Dendritic cell treated with granulocyte-macrophage colony-stimulating factor and Interleukin-4, amounts not matched to agents 40 ng/mL and 50 ng/mL, for 4 days (primary cell): ENCODE results near the gene TRIM33.

Experiments used
- H3K27ac Mint-ChIP-seq: one replicate; pipeline ENCODE4 v1.8.0; 2022; ENCODE audit warnings: mild to moderate bottlenecking, mixed read lengths
- H3K27me3 Mint-ChIP-seq: one replicate; pipeline ENCODE4 v1.8.0; 2022; ENCODE audit warnings: mild to moderate bottlenecking, mixed read lengths
- H3K36me3 Mint-ChIP-seq: one replicate; pipeline ENCODE4 v1.8.0; 2022; ENCODE audit warnings: low read depth, mixed read lengths
- H3K4me1 Mint-ChIP-seq: one replicate; pipeline ENCODE4 v1.8.0; 2022; ENCODE audit warnings: low read depth, mixed read lengths
- H3K4me3 Mint-ChIP-seq: one replicate; pipeline ENCODE4 v1.8.0; 2022; ENCODE audit warnings: mild to moderate bottlenecking, moderate library complexity, mixed read lengths
- H3K9me3 Mint-ChIP-seq: one replicate; pipeline ENCODE4 v1.8.0; 2022; ENCODE audit warnings: mixed read lengths
- intact Hi-C: fragments of 100-400 bp; cut with micrococcal nuclease; formaldehyde crosslinking; loops from one replicate; pipeline ENCODE4 v1.15.0; 2022

The TRIM33 gene

DNA sequence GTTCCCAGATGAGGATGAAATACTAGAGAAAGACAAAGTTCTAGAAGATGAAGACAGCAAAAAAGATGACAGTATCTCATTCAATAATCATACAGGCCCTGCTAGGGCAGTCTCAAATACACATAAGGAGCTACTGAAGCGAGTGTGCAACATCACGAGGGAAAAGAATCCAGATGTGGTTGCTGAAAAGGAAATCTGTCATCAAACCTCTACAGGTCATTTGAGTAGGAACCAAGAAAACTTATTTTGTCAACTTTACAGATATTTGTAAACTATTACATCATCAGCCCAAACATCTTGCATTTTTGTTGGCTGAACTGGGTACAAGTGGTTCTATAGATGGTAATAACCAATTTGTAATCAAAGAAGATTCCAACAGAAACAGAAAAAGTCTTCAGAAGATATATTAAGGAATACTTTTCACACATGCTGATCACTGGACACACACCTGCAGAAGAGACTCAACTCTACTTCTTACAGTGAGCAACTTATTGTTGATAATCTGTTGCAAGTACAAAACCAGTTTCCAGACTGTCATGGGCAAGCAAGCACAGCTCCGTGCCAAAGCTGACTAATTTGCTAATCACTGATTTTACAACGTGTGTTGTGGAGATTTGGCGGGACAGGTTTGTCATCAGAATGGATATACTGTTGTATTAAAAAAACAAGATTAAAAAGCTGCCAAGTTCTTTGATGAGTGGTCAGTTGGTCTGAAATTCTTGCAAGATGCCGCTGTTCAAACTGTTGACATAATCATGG, 42.1 kb downstream of the TRIM33 start:
- Mint-ChIP-seq H3K27me3 (no peaks in the 10 kb centered on the region), H3K27ac (peak overlapping the region; percentile 23), H3K36me3 (peaks cover 22% of the 10 kb centered on the region), H3K9me3 (peaks cover 10% of the 10 kb centered on the region), H3K4me1 (peaks cover 50% of the 10 kb centered on the region), H3K4me3 (no peak overlapping the region)
- intact Hi-C loops: no loop called here

DNA sequence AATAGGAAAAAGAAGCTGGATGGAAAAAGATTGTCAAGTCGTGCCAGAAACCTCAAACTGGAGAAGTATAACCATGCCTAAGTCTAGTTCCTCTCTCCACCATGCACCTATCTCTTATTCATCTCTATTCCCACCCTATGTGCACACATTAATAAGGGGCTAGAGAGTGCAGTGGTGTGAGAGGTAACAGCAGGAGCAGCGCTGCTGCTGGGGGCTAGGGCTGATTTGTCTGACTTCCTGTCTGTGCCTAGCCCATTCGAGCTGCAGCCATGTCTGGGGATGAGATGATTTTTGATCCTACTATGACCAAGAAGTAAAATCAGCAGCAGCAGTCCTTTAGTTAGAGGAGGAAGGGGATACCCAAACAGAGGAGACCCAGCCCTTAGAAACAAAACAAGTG, 43.0 kb downstream of the TRIM33 start:
- intact Hi-C loops: no loop called here
- H3K27ac Mint-ChIP-seq: peak overlapping the region; percentile 23
- peaks cover 42% of the 10 kb centered on the region for H3K4me1 Mint-ChIP-seq

DNA sequence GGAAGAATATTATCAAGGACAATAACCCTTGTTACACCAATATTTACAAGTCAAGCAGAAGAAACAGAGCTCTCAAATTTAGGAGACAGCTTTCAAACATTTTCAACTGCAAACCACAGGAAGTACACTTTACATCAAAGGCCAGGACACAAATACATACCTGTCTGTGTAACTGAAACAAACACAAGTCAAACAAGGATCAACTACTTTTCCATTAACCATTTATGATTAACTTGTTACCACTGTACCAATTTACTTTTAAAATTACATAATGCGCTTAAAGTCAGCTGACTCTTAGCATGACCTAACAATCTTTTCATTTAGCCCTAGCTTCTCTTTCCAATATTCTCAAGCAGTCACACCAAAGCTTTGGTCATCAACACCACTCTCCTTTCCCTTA, 43.5 kb downstream of the TRIM33 start:
- peaks cover 40% of the 10 kb centered on the region for H3K4me1 Mint-ChIP-seq
- H3K4me3 Mint-ChIP-seq: no peak overlapping the region
- H3K27me3 Mint-ChIP-seq: no peaks in the 10 kb centered on the region

More for the DNA sequence above, 43.0 kb downstream of the TRIM33 start:
- Mint-ChIP-seq H3K27me3 (no peaks in the 10 kb centered on the region), H3K4me3 (no peak overlapping the region), H3K36me3 (peaks cover 16% of the 10 kb centered on the region), H3K9me3 (peaks cover 2% of the 10 kb centered on the region)

DNA sequence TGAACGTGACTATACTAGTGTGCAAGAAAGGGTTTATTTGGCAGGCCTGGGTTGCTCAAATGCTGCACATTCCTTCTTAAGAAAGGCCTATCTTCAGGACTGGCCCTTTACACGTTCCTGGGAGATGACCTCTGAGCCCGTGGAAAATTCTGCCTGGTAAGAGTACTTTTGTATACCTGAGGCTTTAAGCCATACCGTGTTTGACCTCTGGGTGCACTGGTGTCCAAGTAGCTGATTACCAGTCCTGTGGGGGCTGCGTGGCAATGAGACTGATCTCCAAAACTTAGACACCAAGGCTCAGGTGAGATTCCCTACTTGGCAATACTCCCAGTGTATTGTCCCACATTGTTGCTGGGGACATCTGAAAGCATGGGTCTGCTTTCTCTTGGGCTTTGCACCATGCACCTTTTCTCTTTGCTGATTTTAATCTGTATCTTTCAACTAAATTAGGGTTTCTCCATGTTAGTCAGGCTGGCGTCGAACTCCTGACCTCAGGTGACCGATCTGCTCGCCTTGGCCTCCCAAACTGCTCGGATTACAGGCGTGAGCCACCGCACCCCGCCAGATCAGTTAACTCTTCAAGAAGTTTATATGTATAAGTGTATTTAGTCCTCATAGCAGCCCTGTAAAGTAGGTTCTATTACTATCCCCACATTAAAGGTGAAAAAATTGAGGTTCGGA, 44.5 kb downstream of the TRIM33 start:
- Mint-ChIP-seq H3K4me3 (no peak overlapping the region), H3K9me3 (no peaks in the 10 kb centered on the region), H3K27me3 (no peaks in the 10 kb centered on the region), H3K27ac (peak overlapping the region; percentile 23), H3K4me1 (peaks cover 36% of the 10 kb centered on the region), H3K36me3 (peaks cover 13% of the 10 kb centered on the region)
- intact Hi-C loops: no loop called here

More for the DNA sequence above, 43.5 kb downstream of the TRIM33 start:
- Mint-ChIP-seq H3K9me3 (no peaks in the 10 kb centered on the region), H3K36me3 (peaks cover 10% of the 10 kb centered on the region), H3K27ac (peak overlapping the region; percentile 23)
- intact Hi-C loops: no loop called here

DNA sequence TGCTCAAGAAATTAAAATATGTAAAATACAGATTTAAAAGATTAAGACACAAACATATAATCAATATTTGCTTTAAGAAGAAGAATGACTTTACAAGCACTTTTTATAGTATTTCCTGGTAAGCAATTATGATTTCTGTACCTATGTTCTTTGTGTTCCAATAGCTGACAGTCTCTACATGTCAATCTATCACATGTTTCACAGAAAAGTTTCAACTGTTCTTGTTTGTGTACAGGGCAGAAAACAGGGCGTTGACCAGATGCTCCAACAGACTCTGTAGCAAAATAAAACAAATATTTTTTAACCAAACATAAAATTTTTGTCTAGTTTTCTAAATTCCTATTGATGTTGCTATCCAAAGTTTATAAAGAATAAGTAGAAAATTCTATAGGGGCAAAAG, 48.0 kb downstream of the TRIM33 start:
- intact Hi-C loops: no loop called here
- H3K4me3 Mint-ChIP-seq: no peak overlapping the region

DNA sequence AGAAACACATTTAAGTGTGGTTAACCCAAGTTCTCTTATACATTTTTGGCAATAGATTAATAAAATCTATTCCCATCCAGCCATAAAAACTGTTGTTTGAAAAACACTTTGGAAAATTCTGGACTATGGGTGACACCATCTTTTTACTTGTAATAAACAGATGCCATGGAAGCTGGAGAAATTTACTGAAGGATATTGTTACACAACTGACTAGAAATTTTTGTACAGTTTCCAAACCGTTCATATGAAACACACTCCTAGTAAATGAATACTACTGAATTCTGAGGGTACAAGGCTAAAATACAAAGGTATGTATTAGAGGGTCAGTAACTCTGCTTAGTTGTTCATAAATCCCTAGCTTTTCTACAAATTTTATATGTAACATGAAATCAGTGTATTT, 48.7 kb downstream of the TRIM33 start:
- H3K27me3 Mint-ChIP-seq: no peaks in the 10 kb centered on the region
- H3K9me3 Mint-ChIP-seq: peaks cover 10% of the 10 kb centered on the region
- no peak overlapping the region for H3K4me3 Mint-ChIP-seq
- H3K27ac Mint-ChIP-seq: no peak overlapping the region
- H3K36me3 Mint-ChIP-seq: peaks cover 38% of the 10 kb centered on the region
- intact Hi-C loops: no loop called here
- peaks cover 29% of the 10 kb centered on the region for H3K4me1 Mint-ChIP-seq

More for the DNA sequence above, 48.0 kb downstream of the TRIM33 start:
- no peak overlapping the region for H3K27ac Mint-ChIP-seq
- H3K27me3 Mint-ChIP-seq: no peaks in the 10 kb centered on the region
- H3K4me1 Mint-ChIP-seq: peaks cover 33% of the 10 kb centered on the region
- peaks cover 10% of the 10 kb centered on the region for H3K9me3 Mint-ChIP-seq
- peaks cover 36% of the 10 kb centered on the region for H3K36me3 Mint-ChIP-seq

DNA sequence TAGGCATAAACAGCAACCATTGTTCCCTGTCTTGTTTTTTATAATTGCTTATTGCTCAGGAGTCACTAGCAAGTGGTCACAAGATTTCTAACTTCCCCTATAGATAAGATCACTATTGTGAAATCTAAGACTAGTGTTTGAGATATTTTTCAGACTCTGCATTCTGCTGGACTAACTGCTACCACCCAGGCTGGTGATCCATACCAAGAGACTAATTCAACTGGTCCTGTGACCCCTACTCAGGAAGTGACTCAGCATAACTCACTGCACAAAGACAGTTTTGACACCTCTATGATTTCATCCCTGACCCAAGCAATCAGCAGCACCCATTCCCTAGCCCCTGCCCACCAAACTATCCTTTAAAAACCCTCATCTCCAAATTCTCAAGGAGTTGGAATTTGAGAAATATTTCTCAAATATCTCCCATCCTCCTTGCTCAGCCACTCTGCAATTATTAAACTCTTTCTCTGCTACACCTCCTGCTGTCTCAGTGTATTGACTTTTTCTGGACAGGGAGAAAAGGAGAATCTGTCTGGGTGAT, 52.7 kb downstream of the TRIM33 start:
- peaks cover 10% of the 10 kb centered on the region for H3K9me3 Mint-ChIP-seq
- H3K36me3 Mint-ChIP-seq: peaks cover 69% of the 10 kb centered on the region
- H3K4me1 Mint-ChIP-seq: peaks cover 14% of the 10 kb centered on the region
- peak overlapping the region; percentile 78 for H3K27ac Mint-ChIP-seq
- H3K27me3 Mint-ChIP-seq: no peaks in the 10 kb centered on the region
- intact Hi-C loops: no loop called here
- no peak overlapping the region for H3K4me3 Mint-ChIP-seq

GRCh38 chr1:114457675-114458236, 53.2 kb downstream of the TRIM33 start:
- no peaks in the 10 kb centered on the region for H3K27me3 Mint-ChIP-seq
- peak overlapping the region; percentile 78 for H3K27ac Mint-ChIP-seq
- no peak overlapping the region for H3K4me3 Mint-ChIP-seq
- peaks cover 14% of the 10 kb centered on the region for H3K4me1 Mint-ChIP-seq
- peaks cover 74% of the 10 kb centered on the region for H3K36me3 Mint-ChIP-seq
- intact Hi-C loops: no loop called here
- peaks cover 10% of the 10 kb centered on the region for H3K9me3 Mint-ChIP-seq

DNA sequence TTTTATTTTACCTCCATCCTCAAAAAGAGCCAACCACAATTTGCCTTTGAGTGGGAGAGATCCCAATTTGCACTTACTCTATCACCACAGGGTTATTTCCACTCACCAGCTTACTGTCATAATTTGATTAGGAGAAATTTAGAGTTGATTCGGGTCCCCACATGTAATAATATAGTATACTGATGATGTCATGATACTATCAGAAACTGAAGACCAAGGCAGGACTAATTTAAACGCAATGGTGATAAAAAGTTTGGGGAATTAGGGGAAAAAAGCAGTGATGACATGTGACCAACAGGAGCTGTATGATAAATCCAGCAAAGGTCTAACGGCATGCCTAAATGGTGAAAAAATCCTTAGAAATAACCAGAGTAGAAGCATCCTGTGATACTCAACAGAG, 54.4 kb downstream of the TRIM33 start:
- Mint-ChIP-seq H3K27ac (no peak overlapping the region), H3K4me1 (peaks cover 14% of the 10 kb centered on the region), H3K36me3 (peaks cover 79% of the 10 kb centered on the region), H3K9me3 (peaks cover 10% of the 10 kb centered on the region), H3K4me3 (no peak overlapping the region), H3K27me3 (no peaks in the 10 kb centered on the region)
- intact Hi-C loops: no loop called here

DNA sequence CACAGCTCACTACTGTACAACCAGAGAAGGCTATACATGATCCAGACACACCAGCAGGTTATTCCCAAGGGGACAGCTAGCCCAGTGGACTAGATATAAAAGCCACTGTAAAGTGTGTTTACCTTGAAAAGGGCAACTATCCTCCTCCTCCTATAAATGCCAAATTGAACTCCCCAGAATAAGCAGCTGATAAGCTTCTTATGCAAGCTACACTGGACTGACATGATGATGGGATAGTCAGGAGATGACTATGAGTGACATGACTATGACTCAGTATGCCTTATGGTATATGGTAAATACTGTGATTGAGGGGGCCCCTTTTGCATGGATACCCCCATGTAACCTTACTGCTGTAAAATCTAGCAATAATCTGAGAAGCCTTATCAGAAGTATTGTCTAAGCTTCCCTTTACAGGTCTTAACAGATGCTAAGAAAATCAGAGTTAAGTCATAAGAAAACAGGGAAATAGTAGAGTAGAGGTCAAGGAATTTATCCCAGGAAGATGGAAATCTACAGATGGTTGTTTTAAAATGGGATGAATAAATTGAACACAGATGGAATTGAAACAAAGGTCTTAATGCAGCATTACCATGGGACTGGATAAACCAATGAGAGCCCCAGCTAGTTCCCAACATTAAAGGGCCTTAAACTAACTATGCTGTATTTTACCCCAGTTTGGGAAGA, 55.8 kb downstream of the TRIM33 start:
- Mint-ChIP-seq H3K27me3 (no peaks in the 10 kb centered on the region), H3K4me1 (peaks cover 14% of the 10 kb centered on the region), H3K9me3 (peaks cover 10% of the 10 kb centered on the region), H3K4me3 (no peak overlapping the region), H3K27ac (no peak overlapping the region), H3K36me3 (peaks cover 66% of the 10 kb centered on the region)
- intact Hi-C loops: no loop called here

- Mint-ChIP-seq H3K36me3 (peaks cover 59% of the 10 kb centered on the region), H3K27me3 (no peaks in the 10 kb centered on the region), H3K27ac (no peak overlapping the region), H3K9me3 (peaks cover 10% of the 10 kb centered on the region), H3K4me3 (no peak overlapping the region), H3K4me1 (peaks cover 14% of the 10 kb centered on the region)
- intact Hi-C loops: no loop called here
These were observed 56.5 kb downstream of the TRIM33 start for GRCh38 chr1:114454539-114454938.

- peaks cover 6% of the 10 kb centered on the region for H3K4me1 Mint-ChIP-seq
- no peak overlapping the region for H3K4me3 Mint-ChIP-seq
- no peaks in the 10 kb centered on the region for H3K27me3 Mint-ChIP-seq
- H3K9me3 Mint-ChIP-seq: peaks cover 3% of the 10 kb centered on the region
- peaks cover 50% of the 10 kb centered on the region for H3K36me3 Mint-ChIP-seq
- no peak overlapping the region for H3K27ac Mint-ChIP-seq
- intact Hi-C loops: no loop called here
These were observed 57.6 kb downstream of the TRIM33 start for GRCh38 chr1:114453361-114453784.

DNA sequence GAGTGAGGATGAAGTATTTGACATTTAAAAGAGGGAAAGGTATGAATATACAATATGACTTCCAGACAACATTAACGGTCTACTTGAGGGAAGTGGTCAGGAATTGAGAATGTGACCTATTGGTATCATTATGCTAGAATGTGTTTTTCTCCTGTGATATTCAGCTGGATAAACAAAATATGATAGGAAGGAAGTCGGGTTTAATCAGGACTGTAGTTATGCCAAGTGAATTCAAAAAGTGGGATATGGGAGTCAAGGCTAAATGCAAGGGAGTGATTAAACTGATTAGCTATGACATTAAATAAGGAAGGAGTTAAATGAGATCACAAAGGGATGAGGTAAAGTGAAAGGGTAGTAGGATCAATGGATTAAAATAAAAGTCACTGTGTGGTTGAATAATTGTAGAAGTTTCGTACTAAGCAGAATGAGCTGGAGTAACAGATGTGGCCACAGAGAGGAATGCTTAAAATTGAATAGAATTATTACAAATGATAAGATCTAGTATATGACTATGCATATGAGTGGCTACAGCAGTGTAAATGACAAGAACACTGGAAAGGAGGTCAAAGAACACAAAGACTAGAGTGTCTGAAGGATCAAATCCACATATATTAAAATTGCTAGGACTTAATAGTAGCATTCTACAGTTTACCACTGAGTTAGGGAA, 62.5 kb downstream of the TRIM33 start:
- intact Hi-C loops: loop anchor here (10.0 kb wide), 1 partner anchor 106 kb away; no protein-coding TSS in a partner anchor
- H3K4me3 Mint-ChIP-seq: no peak overlapping the region
- no peaks in the 10 kb centered on the region for H3K4me1 Mint-ChIP-seq
- peaks cover 36% of the 10 kb centered on the region for H3K36me3 Mint-ChIP-seq
- H3K9me3 Mint-ChIP-seq: no peaks in the 10 kb centered on the region
- H3K27me3 Mint-ChIP-seq: no peaks in the 10 kb centered on the region
- H3K27ac Mint-ChIP-seq: no peak overlapping the region
